Right lobe of liver (tissue), 6 donors: ENCODE data around the gene RANBP17. TPM values are rescaled to one million over a fixed set of nuclear protein-coding genes. Genes with fewer than 3 reads are reported as not detected.

Source experiments
- ATAC-seq, 4 donors: fragments of 200-7000 bp; cut with Tn5 transposase; one replicate each; pipeline ENCODE4 v1.9.1; 2020; ENCODE audit warnings: mild to moderate bottlenecking in 4 of 4, moderate library complexity in 4 of 4
- DNase-seq, 3 donors: peaks; one replicate each; pipeline ENCODE4 v3.0.0-alpha.2; 2020
- H3K27ac ChIP-seq, 3 donors: fragments of 200-600 bp; one replicate each; pipeline ENCODE4 v1.8.0; 2022
- H3K27me3 ChIP-seq, 2 donors: fragments of 200-600 bp; one replicate each; pipeline ENCODE4 v1.8.0; 2022
- H3K36me3 ChIP-seq, 4 donors: fragments of 200-600 bp; sonication (generic) in 1 of 4; one replicate each; pipeline versions ENCODE4 v1.5.1 to v1.8.0; 2017 to 2022; ENCODE audit warnings: control low read depth in 1 of 4
- H3K4me1 ChIP-seq, 4 donors: fragments of 200-600 bp; sonication (generic) in 1 of 4; one replicate each; pipeline versions ENCODE4 v1.5.1 to v1.8.0; 2017 to 2022; ENCODE audit warnings: control low read depth in 1 of 4
- H3K4me3 ChIP-seq, 3 donors: fragments of 200-600 bp; one replicate each; pipeline ENCODE4 v1.8.0; 2022
- H3K9me3 ChIP-seq, 4 donors: fragments of 200-600 bp; sonication (generic) in 1 of 4; one replicate each; pipeline versions ENCODE4 v1.5.1 to v1.8.0; 2017 to 2022; ENCODE audit warnings: control low read depth in 1 of 4
- CTCF ChIP-seq, 4 donors: fragments of 200-600 bp in 3 of 4; fragments of 450-650 bp in 1 of 4; IDR thresholded peaks; one replicate each; pipeline versions ENCODE4 v1.5.1 to v1.8.0; 2016 to 2022; ENCODE audit warnings: antibody characterized with exemption in 4 of 4, mild to moderate bottlenecking in 2 of 4
- POLR2A ChIP-seq: fragments of 450-650 bp; IDR thresholded peaks from one replicate; pipeline ENCODE4 v1.6.1; 2017; ENCODE audit warnings: antibody characterized with exemption, mild to moderate bottlenecking
- WGBS: methylation state at CpG from one replicate; pipeline ENCODE4 v1.1.6; 2018; ENCODE audit warnings: low coverage, low lambda C conversion rate; ENCODE audit not compliant: insufficient coverage; ENCODE audit errors: missing lambda C conversion rate; 5-methylcytosine and 5-hydroxymethylcytosine counted together
- intact Hi-C, 2 donors: fragments of 100-400 bp; cut with DNase I; formaldehyde crosslinking; loops; one replicate each; pipeline versions ENCODE4 v1.11.2 to v1.14.1; 2022
- total RNA-seq, 6 experiments: library from RNA; depleted of rRNA in 2 of 6; stranded (reverse); fragments of >200 nt in 2 of 6; fragmentation: NEBNext Ultra II Directional in 3 of 6; extraction: Animal tissue kit (Norgen Biotek cat#: 25700) in 3 of 6; gene quantifications; one replicate each; pipeline versions ENCODE4 v1.1.0 to v1.2.4, GENCODE V29; 2016 to 2023
- donor health status: DM: no; HTN: yes; CAD: no.
- donor health status: DM: no; HTN: no; CAD: no.
- donor health status: DM: no; HTN: no; CAD: no.
- donor health status: DM: no; HTN: yes; CAD: no.
- donor health status: DM: no; HTN: yes; CAD: no.

RANBP17 gene
- total RNA-seq, 6 experiments from 2014 or later: 1.5 to 5.7 (median 4.7) TPM

- TF ChIP-seq POLR2A (no peak), CTCF (IDR thresholded peaks at IDR 0.05) (no peak)
- H3K9me3 ChIP-seq: no peaks in the 10 kb centered on the region
- no peak overlapping the region for H3K27ac ChIP-seq
- no peaks in the 10 kb centered on the region for H3K36me3 ChIP-seq
- intact Hi-C loops: no loop called here
- no peak overlapping the region for H3K4me3 ChIP-seq
- no peaks in the 10 kb centered on the region for H3K4me1 ChIP-seq
- no peaks in the 10 kb centered on the region for H3K27me3 ChIP-seq
- WGBS: 71% methylated on average over 2 of the region's 2 CpGs
- no peak for DNase-seq
- ATAC-seq: peak in 1 of 4 donors; percentile 30
Observed at GRCh38 chr5:171272996-171273970, 411.5 kb downstream of the RANBP17 start.

- no peak overlapping the region for H3K4me3 ChIP-seq
- DNase-seq (no peak), ATAC-seq (no peak)
- H3K27ac ChIP-seq: no peak overlapping the region
- no peak for TF ChIP-seq CTCF (IDR thresholded peaks at IDR 0.05)
- TF ChIP-seq POLR2A: no peak
- H3K9me3 ChIP-seq: no peaks in the 10 kb centered on the region
- H3K36me3 ChIP-seq: no peaks in the 10 kb centered on the region
- 73% methylated on average over 5 of the region's 5 CpGs for whole genome bisulfite sequencing
- no peaks in the 10 kb centered on the region for H3K27me3 ChIP-seq
- H3K4me1 ChIP-seq: no peaks in the 10 kb centered on the region
- intact Hi-C loops: no loop called here
Observed at GRCh38 chr5:171275841-171276544, 414.2 kb downstream of the RANBP17 start.

- TF ChIP-seq CTCF (IDR thresholded peaks at IDR 0.05): no peak
- no peak for TF ChIP-seq POLR2A
- no peaks in the 10 kb centered on the region for H3K4me1 ChIP-seq
- H3K27me3 ChIP-seq: no peaks in the 10 kb centered on the region
- 80% methylated on average over 7 of the region's 7 CpGs for WGBS
- no peak for DNase-seq
- no peaks in the 10 kb centered on the region for H3K9me3 ChIP-seq
- intact Hi-C loops: no loop called here
- no peak overlapping the region for H3K4me3 ChIP-seq
- no peak for ATAC-seq
- no peaks in the 10 kb centered on the region for H3K36me3 ChIP-seq
- H3K27ac ChIP-seq: no peak overlapping the region
Observed at GRCh38 chr5:171283753-171284152, 421.9 kb downstream of the RANBP17 start.

GRCh38 chr5:171285465-171285864, 423.6 kb downstream of the RANBP17 start:
- DNase-seq (no peak), ATAC-seq (no peak)
- intact Hi-C loops: no loop called here
- 71% methylated on average over 2 of the region's 2 CpGs for WGBS
- H3K36me3 ChIP-seq: no peaks in the 10 kb centered on the region
- no peak for TF ChIP-seq POLR2A
- TF ChIP-seq CTCF (IDR thresholded peaks at IDR 0.05): no peak
- H3K4me3 ChIP-seq: no peak overlapping the region
- H3K27me3 ChIP-seq: no peaks in the 10 kb centered on the region
- no peaks in the 10 kb centered on the region for H3K4me1 ChIP-seq
- no peak overlapping the region for H3K27ac ChIP-seq
- H3K9me3 ChIP-seq: no peaks in the 10 kb centered on the region
